ENCODE measurements around the gene TOM1.
A peak's percentile ranks its signal among the peaks of the same experiment; 100 is the strongest.

Gene TOM1

DNA sequence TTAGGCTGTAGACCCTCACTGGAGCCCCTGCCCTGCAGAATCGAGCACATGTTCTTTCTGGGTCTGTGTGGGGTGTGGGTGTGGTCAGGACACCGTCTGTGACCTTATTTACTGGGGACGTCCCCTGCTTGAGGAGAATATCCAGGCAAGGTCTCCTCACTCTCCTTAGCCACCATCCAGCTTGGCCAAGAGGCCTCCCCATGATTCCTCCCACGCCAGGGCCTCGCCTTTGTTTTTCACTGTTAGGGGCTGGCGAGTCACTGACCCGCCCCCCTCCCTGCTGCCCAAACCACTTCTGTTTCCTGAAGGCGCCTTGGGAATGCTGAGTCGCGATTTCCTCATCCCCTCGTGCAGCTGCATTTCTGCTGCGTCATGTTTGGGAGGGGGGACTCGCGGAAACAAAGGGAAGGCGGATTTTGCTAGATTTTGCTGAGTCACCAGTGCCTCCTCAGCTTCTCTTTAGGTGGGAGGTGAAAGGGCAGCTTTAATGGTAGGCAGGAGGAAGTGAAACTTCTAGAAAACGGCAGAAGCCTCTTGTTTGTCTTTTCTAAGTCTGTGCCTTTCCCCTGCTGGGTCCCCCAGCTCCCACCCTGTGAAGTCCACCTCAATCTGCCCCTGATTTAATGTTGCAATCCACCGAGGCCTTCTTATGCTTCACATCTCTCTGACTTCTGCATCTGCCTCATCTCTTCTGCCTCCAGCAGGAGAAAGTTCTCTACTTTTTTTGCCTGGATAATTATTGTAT, 77.2 kb downstream of the TOM1 start:
- DNase-seq, result peak; percentile 55

- DNase-seq, result no peak
Measured at GRCh38 chr22:35377735-35378134, 78.0 kb downstream of the TOM1 start.

DNA sequence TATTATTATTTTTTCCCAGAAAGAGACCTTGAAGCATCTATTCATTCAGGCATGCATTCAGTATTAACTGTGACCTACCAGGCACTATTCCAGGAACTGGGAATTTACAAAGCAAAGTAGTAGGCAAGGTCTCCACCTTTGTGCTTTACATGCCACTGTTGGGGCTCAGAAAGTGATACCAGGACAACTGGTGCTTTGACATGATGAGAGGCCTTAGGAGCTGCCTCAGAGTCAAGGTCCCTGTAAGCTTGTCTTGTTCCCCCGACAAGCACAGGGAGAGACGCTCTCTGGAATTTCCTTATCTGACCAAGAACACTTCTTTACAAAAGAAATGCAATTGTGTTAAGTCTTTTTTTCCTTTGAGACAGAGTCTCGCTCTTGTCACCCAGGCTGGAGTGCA, 78.9 kb downstream of the TOM1 start:
- DNase-seq, result no peak

DNA sequence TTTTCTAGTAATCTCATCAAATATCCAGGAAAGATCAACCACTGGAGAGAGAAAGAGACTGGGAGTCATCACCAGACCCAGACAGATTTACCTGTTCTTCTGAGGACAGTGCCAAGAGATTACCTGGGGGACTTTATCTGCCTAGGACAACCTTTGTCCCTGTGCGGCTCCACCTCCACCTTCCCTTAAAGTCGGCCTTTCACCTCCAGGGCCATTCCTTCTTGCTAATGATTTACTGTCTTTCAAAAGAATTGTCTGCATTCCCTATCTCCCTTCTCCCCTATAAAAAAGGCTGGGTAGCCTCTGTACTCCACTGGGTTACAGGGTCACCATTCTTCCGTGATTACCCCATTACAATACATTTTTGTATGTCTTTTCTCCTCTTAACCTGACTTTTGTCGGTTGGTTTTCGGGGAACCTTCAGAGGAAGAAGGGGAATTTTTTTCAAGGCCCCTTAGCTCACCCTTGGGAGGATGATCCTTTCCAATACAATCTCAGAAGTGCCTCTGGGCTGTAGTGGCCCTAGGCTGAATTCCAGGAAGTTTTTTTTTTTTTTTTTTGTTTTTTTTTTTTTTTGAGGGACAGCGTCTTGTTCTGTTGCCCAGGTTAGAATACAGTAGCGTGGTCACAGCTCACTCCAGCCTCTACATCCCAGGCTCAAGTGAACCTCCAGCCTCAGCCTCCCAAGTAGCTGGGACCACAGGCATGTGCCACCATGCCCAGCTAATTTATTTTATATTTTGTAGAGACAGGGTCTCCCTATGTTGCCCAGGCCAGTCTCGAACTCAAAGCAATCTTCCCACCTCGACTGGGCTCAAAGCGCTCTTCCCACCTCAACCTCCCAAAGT, 79.7 kb downstream of the TOM1 start:
- DNase-seq, result no peak

DNA sequence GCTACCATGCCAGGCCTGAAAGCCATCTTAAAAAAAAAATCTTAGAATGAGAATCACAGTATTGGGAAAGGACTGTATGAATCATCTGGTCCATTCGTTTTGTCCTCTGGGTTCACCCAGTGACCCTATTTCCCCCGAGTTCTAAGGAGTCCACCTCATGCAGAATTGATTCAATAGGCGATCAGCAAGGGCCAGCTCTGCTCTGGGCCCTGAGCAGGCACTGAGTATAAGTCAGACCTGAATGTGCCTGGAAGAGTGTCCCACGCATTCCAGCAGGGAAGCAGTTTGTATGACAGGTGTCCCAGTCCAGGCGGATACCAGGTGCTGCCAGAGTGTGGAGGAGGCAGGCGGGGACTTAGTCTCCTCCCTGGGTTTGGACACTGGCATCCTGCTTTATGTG, 80.3 kb downstream of the TOM1 start:
- no peak for DNase-seq

DNA sequence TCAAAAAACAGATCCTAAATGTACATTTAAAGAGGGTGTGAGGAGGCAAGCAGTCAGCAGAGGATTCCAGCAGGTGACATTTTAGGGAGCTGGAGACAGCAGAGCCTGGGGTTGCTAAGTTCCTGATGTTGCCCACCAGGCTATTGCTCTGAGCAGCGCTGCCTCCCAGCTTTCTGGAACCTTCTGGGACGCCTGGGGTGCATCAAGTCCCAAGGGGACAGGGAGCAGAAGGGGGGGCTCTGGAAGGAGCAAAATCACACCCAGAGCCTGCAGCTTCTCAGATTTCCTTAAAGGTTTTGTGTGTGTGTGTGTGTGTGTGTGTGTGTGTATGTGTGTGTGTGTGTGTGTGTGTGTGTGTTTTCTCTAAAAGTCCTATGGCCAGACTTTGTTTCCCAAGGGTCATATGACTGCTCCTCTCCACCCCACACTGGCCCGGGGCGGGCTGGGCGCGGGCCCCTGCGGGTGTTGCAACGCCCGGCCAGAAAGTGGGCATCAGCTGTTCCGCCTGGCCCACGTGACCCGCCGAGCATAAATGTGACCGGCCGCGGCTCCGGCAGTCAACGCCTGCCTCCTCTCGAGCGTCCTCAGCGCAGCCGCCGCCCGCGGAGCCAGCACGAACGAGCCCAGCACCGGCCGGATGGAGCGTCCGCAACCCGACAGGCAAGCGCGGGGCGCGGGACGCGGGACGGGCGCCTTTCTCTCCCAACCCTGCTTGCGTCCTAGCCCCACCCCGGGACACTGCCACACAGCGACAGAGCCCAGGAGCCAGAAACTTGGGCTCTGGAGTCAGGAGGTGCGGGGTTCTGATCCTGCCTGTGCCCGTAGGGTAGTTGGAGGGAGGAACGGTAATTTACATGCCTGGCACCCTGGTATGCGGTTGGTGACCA, 81.1 kb downstream of the TOM1 start, which contains the start of gene HMOX1:
TSS of gene HMOX1 (plus strand) at position 560 of the 887 bp plus-strand sequence. CDS start at position 638, 78 bp downstream.
- peak; percentile 52 for DNase-seq

GRCh38 chr22:35381424-35382009, 81.8 kb downstream of the TOM1 start:
- no peak for DNase-seq

GRCh38 chr22:35383679-35384071, 84.0 kb downstream of the TOM1 start:
- DNase-seq, result no peak

GRCh38 chr22:35384527-35384926, 84.8 kb downstream of the TOM1 start:
- no peak for DNase-seq

- DNase-seq, result no peak
Measured at GRCh38 chr22:35384975-35385588, 85.4 kb downstream of the TOM1 start.

GRCh38 chr22:35386670-35387288, 87.1 kb downstream of the TOM1 start:
- DNase-seq, result no peak

DNA sequence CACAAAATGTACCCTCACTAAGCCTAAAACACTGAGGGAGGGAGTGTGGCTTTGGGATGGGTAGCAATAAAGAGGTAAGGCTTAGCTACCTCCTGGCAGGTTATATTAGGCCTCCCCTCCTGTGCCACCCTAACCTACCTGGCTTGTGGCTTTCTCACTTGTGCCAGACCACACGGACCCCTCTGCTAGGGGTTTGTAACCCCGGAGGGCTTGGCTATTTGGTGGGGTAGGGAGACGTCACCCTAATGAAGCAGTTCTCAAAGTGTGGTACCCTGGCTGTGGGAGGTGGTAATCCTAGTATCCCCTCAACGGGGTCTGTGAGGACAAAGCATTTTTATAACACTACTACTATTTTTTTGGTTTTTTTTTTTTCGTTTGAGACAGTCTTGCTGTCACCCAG, 91.2 kb downstream of the TOM1 start:
- no peak for DNase-seq

DNA sequence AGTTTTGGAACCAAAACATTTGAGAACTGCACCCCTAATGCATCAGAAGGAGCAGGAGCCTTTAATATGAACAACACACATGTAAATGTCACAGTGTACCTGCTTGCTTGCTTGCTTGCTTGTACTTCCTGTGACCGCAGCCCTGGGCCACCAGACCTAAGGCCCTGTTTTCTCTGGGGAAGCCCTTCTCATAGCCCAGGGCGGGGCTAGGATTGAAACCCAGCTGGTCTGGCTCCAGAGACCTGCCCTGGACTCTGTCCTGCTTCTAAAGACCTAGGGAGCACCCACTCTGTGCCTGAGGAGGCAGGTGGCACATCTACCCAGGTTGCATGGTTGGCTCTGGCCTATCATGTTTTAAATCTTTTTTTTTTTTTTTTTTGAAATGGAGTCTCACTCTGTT, 92.7 kb downstream of the TOM1 start:
- no peak for DNase-seq

DNA sequence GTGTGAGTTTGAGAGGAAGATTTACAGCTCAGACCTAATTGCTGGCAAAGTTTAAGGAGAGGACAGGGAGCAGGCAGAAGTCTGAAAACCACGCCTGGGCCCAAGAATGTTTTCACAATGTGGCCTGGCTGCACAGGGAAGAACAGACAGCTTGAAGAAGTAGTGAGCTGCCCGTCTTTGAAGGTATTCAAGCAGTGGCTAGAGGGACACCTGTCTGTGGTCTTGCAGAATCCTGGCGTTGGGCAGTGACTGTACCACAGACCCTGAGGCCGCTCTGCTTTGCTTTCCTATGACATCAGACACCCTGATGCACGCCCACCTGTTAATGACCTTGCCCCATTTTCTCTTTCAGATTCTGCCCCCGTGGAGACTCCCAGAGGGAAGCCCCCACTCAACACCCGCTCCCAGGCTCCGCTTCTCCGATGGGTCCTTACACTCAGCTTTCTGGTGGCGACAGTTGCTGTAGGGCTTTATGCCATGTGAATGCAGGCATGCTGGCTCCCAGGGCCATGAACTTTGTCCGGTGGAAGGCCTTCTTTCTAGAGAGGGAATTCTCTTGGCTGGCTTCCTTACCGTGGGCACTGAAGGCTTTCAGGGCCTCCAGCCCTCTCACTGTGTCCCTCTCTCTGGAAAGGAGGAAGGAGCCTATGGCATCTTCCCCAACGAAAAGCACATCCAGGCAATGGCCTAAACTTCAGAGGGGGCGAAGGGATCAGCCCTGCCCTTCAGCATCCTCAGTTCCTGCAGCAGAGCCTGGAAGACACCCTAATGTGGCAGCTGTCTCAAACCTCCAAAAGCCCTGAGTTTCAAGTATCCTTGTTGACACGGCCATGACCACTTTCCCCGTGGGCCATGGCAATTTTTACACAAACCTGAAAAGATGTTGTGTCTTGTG, 93.7 kb downstream of the TOM1 start:
- no peak for DNase-seq

GRCh38 chr22:35394011-35394312, 94.3 kb downstream of the TOM1 start:
- DNase-seq, result no peak

DNA sequence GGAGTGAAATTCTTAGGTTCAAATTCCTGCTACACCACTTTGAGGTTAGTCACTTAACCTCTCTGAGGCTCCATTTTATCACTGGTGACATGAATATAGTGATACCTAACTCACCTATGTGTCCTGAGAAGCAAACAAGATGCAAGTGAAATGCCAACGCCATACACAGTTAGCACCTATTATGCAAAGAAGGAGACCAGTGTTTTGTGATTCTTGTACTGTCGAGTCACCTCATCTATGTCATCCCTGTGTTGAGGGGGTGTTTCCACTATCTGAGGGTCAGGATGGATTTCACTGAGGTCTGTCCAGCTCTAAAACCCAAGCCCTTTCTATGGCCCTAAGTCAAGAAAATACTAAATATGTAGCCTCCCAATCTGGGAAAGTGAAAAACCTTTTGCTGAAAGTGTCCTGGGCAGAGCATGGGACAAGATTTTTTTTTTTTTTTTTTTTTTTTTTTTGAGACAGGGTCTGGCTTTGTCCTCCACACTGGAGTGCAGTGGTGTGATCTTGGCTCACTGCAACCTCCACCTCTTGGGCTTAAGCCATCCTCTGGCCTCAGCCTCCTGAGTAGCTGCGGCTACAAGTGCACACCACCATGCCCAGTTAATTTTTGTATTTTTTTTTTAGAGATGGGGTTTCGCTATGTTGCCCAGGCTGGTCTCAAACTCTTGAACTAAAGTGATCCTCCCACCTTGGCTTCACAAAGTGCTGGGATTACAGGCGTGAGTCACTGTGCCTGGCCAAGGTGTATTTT, 95.3 kb downstream of the TOM1 start:
- no peak for DNase-seq

DNA sequence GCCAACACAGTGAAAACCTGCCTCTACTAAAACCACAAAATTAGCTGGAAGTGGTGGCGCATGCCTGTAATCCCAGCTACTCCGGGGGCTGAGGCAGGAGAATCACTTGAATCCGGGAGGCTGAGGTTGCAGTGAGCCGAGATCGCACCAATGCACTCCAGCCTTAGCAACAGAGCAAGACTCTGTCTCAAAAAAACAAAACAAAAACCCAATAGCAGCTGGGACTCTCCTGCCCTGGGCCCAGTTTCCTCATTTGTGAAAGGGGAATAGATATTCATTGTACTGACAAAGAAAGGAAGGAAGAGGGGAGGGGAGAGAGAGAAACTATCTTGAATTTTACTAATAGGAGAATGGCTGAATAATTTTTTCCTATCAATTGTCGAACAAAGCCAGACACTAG, 96.9 kb downstream of the TOM1 start:
- peak; percentile 22 for DNase-seq

- DNase-seq, result no peak
Measured at GRCh38 chr22:35397095-35397904, 97.6 kb downstream of the TOM1 start.
